DMS 273 (cell line): ENCODE measurements around the gene RERE.

Source experiments
- DNase-seq: peaks from one replicate; lab custom pipeline; 2025; ENCODE audit not compliant: unreplicated experiment; lab: John Stamatoyannopoulos, UW

RERE gene

DNA sequence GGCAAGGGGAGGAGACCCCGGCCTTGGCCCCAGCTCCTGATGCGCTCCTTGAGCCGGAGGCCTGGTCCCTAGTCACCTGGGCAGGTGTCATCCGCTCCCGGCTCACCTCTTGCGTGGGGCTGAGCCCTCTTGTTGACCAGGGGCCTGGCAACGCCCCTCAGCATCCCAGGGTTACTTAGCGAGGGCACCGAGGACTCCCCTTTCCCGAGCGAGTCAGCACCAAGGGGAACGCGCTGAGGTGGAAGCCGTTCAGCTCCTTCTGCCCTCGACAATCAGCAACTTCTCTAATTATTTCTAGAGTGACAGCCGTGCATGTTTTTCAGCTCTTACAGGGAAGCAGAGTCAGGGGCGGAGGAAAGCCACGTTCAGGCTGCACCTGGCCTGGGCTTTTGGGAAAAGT, 499.0 kb downstream of the RERE start:
- DNase-seq: peak; percentile 32

DNA sequence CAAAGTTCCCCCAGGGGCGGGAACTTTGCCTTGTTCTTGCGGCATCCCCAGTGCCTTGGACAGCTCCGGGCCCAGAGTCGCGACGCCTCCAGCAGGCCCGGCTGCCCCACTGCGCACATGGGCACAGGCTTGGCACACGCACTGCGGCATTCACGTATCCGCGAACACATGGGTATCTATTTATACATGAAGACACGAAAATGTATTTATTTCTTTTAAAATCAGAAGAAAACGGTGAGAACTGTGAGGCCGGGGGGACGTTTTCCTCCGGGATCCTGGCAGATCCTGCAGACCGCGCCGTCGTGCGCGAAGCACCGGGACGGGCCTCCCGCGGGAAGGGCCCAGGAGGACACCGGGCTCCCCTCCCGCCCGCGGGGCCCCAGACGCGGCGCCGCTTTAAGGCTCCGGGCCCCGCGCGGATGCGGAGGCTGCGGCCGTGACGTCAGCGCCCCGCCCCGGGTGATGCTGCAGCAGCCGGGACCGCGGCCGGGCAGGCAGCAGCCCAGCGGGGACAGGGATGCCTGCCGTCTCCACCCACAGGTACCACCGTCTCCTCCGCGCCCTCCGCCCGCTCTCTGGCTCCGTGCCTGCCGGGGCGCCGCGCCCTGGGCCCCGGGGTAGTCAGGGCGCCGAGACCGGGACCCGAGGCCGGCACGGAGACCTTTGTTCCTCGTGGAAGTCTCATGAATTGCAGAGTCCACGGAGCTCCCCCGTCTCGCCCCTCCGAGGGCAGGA, 499.6 kb downstream of the RERE start, which contains the start of gene SLC45A1:
SLC45A1 (plus strand) TSS at position 468 of the 735 bp plus-strand sequence. CDS start 6,216 bp downstream, outside the sequence.
- DNase-seq: peak; percentile 81

DNA sequence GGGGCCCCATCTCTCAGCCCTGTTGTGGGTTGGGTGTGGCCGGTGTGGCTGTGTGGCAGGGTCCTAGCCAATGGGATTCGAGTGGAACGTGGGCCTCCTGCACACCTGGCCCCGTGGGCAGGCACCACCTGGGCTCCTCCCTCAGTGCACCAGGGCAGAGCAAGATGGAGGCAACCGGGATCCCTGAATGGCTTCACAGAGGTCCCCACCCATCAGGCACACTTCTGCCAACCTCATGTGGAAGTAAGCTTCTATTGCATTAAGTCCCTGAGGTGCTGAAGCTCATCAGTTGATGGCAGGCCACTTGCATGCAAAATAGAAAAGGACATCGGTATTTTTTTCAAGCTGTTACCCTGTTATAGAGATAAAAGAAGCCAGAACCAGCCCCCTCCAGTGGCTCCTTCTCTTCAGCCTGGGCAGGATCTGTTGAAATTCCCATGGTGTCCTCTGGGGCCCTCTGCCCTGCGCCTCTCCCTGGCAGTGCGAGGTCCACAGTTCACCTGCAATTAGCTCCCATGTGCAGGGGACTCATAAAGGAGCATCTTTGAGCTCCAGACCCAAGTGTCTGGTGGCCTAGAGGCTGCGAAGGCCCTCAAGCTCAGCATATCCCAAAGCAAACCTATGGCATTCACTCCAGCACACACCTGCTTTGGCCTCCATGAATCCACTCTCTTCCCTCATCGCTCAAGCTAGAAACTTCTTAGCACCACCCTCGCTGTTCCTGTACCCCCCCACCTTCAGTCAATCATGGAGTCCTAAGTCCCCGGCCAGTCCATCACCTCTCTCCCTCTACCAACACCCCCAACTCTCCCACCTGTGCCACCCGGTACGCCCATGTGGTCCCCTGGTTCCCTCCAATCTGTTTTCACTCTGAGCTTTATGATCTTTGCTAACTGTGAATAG, 501.6 kb downstream of the RERE start:
- DNase-seq: peak; percentile 33

DNA sequence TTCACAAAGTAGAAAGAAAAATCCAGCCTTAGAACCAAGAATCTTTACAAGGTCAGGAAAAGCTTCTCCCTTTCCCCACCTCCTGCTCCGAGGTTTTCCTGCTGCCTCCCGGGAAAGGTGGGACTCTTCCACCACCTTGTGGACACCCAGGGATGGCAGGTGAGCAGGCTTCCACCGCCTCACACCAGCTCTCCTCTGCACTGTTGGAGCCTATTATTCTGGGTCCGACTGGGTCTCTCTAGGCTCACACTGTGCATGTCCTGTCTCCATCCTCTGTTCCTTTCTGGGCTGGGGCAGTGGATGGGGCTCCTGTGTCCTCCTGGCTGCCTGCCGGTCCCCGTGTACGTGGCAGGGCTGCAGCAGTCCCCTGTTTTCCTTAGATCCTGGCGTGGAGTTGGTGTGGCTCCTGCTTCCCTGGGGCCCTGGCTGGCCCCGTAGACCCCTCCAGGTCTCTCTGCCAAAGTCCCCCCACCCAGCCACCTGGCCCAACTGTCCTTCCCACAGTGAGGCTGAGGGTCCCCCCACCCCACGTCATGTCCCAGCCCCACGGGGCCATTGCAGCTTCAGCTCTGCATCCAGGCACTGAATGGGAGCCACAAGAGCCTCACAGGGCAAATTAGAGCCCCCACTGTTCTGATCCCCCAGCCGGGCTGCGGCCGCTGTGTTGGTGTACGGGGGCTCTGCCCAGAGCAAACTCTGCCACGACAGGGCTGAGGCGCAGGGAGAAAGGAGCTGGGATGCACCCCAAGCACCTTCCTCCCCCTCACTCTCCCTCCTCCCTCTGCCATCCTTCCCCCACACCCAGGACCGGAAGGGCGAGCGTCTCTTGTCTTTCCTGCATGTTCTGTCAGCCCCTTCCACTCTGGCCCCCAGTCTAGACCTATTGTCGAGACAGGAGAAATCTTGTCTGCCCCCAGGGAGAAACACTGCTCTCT, 502.8 kb downstream of the RERE start:
- peak; percentile 86 for DNase-seq

DNA sequence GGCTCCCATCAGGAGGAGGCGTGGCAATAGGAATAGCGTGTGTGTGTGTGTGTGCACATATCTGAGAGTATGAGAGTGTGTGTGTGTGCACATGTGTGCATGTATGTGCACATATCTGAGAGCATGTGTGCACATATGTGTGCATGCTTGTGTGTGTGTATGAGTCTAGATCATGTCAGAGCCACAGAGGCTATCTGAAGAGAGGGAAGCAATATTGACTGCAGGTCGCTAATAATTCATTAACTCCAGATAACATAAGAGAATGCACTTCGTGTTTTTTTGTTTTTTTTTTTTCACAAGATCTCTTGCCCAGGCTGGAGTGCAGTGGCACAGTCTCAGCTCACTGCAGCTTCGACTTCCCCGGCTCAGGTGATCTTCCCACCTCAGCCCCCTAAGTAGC, 504.2 kb downstream of the RERE start:
- no peak for DNase-seq

DNA sequence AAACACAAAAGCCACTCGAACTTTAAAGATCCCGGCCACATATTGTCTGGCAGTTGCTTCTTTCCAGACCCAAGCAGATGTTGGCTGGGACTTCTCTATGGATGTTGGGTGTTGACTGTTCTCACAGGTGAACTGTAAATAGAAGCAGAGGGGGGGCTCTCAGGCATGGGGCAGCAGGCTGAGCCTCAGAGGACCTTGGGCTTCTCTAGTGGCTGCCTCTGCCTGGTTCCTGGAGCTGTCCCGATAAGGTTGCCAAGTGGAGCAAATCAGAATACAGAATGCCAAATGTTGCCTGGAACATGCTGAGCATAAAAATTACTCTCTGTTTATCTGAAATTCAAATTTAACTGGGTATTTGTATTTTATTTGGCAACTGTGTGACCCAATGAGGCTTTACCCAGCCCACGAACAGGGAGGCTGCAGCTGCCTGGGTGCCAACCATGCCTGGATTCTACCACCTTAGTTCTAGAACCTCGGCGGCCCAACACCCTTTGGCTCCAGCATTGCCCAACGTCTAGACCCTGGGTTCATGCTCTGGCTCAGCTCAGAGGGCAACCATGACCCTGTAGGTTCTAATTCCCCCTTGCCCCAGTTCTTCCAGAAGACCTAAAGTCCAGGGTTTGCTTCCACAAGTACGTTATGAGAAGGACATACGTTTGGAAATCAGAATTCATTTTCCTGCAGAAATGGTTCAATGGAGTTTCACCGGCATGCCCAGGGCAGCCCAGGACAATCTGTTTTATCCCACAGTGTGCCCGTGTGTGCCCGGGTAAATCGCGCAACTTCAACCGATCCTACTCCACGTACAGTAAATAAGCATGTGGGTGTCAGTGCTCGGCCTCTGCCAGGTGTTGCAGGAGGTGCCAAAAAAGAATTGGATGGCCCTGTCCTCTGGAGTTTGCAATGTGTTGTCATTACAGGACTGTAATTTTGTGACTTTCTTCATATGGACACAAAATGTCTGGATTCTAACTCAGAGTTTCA, 504.9 kb downstream of the RERE start:
- DNase-seq: no peak

DNA sequence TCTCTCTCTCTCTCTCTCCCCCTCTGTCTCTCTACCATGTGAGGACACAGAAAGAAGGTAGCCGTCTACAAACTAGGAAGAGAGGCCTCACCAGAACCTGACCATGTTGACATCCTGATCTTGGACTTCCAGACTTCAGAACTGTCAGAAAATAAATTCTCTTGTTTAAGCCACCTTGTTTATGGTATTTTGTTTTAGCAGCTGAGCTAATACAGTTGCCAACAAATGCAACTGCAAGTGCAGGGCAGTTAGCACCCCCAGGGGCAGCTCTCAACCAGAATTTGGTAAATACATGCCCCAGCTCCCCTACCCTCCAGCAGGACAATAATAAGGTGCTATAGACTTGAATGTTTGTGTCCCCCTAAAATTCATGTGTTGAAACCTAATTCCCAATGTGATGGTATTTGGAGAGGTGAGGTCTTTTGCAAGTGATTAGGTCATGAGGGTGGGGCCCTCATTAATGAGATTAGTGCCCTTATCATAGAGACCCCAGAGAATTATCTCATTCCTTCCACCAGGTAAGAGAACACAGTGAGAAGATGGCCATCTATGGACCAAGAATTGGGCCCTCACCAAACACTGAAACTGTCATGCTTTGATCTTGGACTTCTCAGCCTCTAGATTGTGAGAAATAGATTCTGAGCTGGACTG, 506.2 kb downstream of the RERE start:
- DNase-seq: no peak

DNA sequence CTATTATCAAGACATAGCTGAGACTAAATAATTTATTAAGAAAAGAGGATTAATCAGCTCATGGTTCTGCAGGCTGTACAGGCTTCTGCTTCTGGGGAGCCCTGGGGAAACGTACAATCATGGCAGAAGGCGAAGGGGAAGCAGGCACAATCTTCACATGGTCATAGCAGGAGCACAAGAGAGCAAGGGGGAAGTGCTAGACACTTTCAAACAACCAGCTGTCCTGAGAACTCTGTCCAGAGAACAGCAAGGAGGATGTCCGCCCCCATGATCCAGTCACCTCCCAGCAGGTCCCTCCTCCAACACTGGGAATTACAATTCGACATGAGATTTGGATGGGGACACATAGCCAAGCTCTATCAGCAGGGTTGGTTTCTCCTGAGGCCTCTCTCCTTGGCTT, 509.8 kb downstream of the RERE start:
- DNase-seq: no peak

DNA sequence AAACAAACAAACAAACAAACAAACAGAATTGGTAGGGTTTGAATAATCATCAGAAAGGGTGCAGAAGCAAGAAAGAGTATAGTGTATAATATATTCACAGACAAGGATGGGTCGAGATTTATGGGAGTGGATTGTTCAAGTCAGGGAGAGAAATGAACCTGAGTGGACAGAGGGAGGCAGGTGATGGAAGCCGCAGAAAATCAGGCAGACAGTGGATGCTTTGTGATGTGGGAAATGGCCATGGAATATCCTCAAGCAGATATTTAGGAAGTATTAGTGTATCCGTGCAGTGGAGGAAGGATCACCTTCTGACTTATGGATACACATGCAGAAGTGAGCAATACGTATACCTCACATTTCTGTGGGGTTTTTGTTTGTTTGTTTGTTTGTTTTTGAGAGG, 513.6 kb downstream of the RERE start:
- DNase-seq: no peak

DNA sequence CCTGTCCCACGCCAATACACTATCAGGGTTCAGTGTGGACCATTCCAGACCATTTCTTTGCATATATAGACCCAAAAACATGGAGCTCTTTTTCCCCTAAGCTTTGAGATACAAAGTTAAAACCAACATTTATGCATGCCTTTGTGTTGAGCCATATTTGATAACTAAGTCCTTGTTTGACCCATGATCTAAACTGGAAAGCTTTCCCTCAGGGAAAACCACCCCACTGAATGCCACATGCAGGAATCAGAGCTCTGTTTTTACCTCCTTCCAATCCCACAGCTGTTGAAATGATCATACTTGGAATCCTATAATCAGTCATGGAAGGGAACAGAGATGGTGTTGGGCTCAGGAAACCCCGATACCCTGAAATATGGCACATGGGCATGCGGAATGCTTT, 514.3 kb downstream of the RERE start:
- no peak for DNase-seq
